GM12892 (cell line): ENCODE results near the gene CACNA1E.

Experiments used
- POLR2A ChIP-seq: IDR thresholded peaks from 2 replicates; pipeline ENCODE4 v1.6.1; 2011; ENCODE audit warnings: low read depth, low read length, control low read depth
- POLR2AphosphoS5 ChIP-seq: IDR thresholded peaks from 2 replicates; pipeline ENCODE4 v1.6.1; 2011; ENCODE audit warnings: low read depth, low read length, control low read depth
- TAF1 ChIP-seq: IDR thresholded peaks from 2 replicates; pipeline ENCODE4 v1.6.1; 2011; ENCODE audit warnings: low read depth, mild to moderate bottlenecking, control low read depth, low read length, borderline replicate concordance

DNA sequence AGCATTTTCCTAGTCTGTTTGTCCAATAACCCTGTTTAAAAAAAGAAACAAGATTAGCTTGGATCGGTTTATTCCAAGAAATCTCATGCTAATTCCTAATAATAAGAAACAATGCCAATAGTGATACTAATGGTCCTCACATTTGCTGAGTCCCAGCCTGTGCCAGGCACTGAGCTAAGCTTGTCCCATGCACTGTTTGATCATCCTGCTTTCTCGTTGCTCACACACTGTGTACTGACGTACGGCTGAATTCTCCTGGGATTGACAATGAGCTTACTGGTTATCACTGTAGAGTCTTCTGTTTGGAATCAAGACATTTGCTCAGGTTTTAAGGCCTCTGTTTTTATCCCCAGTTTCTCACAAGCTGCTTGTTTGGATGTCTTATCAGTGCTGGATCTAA, 71.1 kb downstream of the CACNA1E start:
- TF ChIP-seq POLR2A: no peak
- no peak for TF ChIP-seq TAF1
- no peak for TF ChIP-seq POLR2AphosphoS5
